Measurements from ENCODE around the gene COL5A1. TPM values are rescaled to one million over a fixed set of nuclear protein-coding genes. Genes with fewer than 3 reads are reported as not detected.

The COL5A1 gene
- total and polyA plus RNA-seq, 2 experiments from 2014 or later, result 2.5 to 13.1 TPM

DNA sequence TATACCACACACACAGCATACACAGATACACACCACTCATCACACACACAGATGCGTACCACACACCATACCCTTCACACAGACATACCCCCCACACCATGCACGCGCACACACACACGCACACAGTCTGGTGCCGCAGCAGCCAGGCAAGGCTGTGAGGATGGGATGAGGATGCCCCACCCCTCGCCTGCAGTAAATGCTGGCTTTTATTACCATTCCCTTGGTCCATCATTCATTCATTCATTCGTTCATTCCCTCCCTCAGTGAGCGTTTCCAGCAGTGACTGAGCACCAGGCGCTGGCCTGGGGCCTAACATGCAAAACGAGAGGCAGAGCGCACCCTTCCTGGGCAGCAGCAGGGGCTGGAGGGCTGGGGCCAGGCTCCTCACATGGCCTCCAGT lies 187.3 kb downstream of the COL5A1 start:
- Histone ChIP-seq H3K27ac (ENCODE audit: low read depth) (no peak overlapping the region), H3K79me2 (replicated peaks; ENCODE audit: insufficient read depth) (no peaks in the 10 kb centered on the region), H4K20me1 (replicated peaks; ENCODE audit: insufficient read depth) (no peaks in the 10 kb centered on the region), H3K4me2 (no peak overlapping the region), H3F3A (replicated peaks; ENCODE audit: low read depth) (no peaks in the 10 kb centered on the region), H3K4me3 (no peak overlapping the region), H3K9me2 (ENCODE audit: insufficient read depth) (no peaks in the 10 kb centered on the region), H3K4me1 (ENCODE audit: insufficient read depth) (no peaks in the 10 kb centered on the region), H3K36me3 (ENCODE audit: insufficient read depth) (no peaks in the 10 kb centered on the region), H2AFZ (no peak overlapping the region), H3K27me3 (ENCODE audit: insufficient read depth) (no peaks in the 10 kb centered on the region)
- TF ChIP-seq JUNB (IDR thresholded peaks at IDR 0.05; ENCODE audit: unreplicated experiment) (no peak), EZH2 (IDR thresholded peaks at IDR 0.05; ENCODE audit: low read depth, unreplicated experiment) (no peak), NANOG (IDR thresholded peaks at IDR 0.05; ENCODE audit: borderline replicate concordance) (no peak), ZNF331 (CRISPR knock-in tag; IDR thresholded peaks at IDR 0.05; ENCODE audit: low read depth) (no peak), ETS1 (IDR thresholded peaks at IDR 0.05) (no peak), CTCF (conservative IDR thresholded peaks at IDR 0.05; ENCODE audit: low read depth in 2 of 2) (no peak), POLR2AphosphoS5 (IDR thresholded peaks at IDR 0.05; ENCODE audit: low read depth) (no peak), CREB1 (CRISPR knock-in tag; IDR thresholded peaks at IDR 0.05; ENCODE audit: low read depth) (no peak), ZNF114 (CRISPR knock-in tag; IDR thresholded peaks at IDR 0.05) (no peak)
- TF ChIP-seq, protein P1, sequence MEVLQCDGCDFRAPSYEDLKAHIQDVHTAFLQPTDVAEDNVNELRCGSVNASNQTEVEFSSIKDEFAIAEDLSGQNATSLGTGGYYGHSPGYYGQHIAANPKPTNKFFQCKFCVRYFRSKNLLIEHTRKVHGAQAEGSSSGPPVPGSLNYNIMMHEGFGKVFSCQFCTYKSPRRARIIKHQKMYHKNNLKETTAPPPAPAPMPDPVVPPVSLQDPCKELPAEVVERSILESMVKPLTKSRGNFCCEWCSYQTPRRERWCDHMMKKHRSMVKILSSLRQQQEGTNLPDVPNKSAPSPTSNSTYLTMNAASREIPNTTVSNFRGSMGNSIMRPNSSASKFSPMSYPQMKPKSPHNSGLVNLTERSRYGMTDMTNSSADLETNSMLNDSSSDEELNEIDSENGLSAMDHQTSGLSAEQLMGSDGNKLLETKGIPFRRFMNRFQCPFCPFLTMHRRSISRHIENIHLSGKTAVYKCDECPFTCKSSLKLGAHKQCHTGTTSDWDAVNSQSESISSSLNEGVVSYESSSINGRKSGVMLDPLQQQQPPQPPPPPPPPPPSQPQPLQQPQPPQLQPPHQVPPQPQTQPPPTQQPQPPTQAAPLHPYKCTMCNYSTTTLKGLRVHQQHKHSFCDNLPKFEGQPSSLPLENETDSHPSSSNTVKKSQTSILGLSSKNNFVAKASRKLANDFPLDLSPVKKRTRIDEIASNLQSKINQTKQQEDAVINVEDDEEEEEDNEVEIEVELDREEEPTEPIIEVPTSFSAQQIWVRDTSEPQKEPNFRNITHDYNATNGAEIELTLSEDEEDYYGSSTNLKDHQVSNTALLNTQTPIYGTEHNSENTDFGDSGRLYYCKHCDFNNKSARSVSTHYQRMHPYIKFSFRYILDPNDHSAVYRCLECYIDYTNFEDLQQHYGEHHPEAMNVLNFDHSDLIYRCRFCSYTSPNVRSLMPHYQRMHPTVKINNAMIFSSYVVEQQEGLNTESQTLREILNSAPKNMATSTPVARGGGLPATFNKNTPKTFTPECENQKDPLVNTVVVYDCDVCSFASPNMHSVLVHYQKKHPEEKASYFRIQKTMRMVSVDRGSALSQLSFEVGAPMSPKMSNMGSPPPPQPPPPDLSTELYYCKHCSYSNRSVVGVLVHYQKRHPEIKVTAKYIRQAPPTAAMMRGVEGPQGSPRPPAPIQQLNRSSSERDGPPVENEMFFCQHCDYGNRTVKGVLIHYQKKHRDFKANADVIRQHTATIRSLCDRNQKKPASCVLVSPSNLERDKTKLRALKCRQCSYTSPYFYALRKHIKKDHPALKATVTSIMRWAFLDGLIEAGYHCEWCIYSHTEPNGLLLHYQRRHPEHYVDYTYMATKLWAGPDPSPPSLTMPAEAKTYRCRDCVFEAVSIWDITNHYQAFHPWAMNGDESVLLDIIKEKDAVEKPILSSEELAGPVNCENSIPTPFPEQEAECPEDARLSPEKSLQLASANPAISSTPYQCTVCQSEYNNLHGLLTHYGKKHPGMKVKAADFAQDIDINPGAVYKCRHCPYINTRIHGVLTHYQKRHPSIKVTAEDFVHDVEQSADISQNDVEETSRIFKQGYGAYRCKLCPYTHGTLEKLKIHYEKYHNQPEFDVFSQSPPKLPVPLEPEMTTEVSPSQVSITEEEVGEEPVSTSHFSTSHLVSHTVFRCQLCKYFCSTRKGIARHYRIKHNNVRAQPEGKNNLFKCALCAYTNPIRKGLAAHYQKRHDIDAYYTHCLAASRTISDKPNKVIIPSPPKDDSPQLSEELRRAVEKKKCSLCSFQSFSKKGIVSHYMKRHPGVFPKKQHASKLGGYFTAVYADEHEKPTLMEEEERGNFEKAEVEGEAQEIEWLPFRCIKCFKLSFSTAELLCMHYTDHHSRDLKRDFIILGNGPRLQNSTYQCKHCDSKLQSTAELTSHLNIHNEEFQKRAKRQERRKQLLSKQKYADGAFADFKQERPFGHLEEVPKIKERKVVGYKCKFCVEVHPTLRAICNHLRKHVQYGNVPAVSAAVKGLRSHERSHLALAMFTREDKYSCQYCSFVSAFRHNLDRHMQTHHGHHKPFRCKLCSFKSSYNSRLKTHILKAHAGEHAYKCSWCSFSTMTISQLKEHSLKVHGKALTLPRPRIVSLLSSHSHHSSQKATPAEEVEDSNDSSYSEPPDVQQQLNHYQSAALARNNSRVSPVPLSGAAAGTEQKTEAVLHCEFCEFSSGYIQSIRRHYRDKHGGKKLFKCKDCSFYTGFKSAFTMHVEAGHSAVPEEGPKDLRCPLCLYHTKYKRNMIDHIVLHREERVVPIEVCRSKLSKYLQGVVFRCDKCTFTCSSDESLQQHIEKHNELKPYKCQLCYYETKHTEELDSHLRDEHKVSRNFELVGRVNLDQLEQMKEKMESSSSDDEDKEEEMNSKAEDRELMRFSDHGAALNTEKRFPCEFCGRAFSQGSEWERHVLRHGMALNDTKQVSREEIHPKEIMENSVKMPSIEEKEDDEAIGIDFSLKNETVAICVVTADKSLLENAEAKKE (CRISPR knock-in tag; IDR thresholded peaks at IDR 0.05), result no peak
- TF ChIP-seq, protein P2, sequence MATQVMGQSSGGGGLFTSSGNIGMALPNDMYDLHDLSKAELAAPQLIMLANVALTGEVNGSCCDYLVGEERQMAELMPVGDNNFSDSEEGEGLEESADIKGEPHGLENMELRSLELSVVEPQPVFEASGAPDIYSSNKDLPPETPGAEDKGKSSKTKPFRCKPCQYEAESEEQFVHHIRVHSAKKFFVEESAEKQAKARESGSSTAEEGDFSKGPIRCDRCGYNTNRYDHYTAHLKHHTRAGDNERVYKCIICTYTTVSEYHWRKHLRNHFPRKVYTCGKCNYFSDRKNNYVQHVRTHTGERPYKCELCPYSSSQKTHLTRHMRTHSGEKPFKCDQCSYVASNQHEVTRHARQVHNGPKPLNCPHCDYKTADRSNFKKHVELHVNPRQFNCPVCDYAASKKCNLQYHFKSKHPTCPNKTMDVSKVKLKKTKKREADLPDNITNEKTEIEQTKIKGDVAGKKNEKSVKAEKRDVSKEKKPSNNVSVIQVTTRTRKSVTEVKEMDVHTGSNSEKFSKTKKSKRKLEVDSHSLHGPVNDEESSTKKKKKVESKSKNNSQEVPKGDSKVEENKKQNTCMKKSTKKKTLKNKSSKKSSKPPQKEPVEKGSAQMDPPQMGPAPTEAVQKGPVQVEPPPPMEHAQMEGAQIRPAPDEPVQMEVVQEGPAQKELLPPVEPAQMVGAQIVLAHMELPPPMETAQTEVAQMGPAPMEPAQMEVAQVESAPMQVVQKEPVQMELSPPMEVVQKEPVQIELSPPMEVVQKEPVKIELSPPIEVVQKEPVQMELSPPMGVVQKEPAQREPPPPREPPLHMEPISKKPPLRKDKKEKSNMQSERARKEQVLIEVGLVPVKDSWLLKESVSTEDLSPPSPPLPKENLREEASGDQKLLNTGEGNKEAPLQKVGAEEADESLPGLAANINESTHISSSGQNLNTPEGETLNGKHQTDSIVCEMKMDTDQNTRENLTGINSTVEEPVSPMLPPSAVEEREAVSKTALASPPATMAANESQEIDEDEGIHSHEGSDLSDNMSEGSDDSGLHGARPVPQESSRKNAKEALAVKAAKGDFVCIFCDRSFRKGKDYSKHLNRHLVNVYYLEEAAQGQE (IDR thresholded peaks at IDR 0.05; ENCODE audit: unreplicated experiment), result no peak
- Mint-ChIP-seq H3K27me3 (ENCODE audit: insufficient read depth, low read depth, poor library complexity) (peaks cover 5% of the 10 kb centered on the region), H3K4me3 (no peak overlapping the region), H3K4me1 (no peaks in the 10 kb centered on the region), H3K27ac (no peak overlapping the region), H3K36me3 (ENCODE audit: low read depth) (no peaks in the 10 kb centered on the region), H3K9me3 (no peaks in the 10 kb centered on the region)
- DNase-seq (ENCODE audit: low spot score) (no peak), ATAC-seq (no peak)

Data from GM23338 (cell line).